Liver (tissue), 9 donors: ENCODE measurements around the gene SPATA16. TPM values are rescaled to one million over a fixed set of nuclear protein-coding genes. Genes with fewer than 3 reads are reported as not detected.
"Not testable (repeated sequence)": the region's sequence is repeated elsewhere in the genome, so short reads cannot be mapped to it uniquely, and the experiment has no call there.

Experiments used
- DNase-seq: peaks from one replicate; pipeline ENCODE4 v3.0.0-alpha.2; 2017; ENCODE audit warnings: low spot score
- H3K27ac ChIP-seq, 2 donors: one replicate each; pipeline ENCODE4 v1.7.0; 2013; ENCODE audit warnings: inconsistent platforms in 2 of 2, low read length in 2 of 2, control low read depth in 1 of 2, low read depth in 1 of 2, mild to moderate bottlenecking in 1 of 2
- H3K27me3 ChIP-seq, 4 donors: one replicate each; pipeline versions ENCODE4 v1.6.1 to v1.7.0; 2013; ENCODE audit warnings: low read length in 3 of 4, inconsistent platforms in 1 of 4, mild to moderate bottlenecking in 1 of 4, moderate library complexity in 1 of 4; ENCODE audit not compliant: control insufficient read depth in 4 of 4, insufficient read depth in 4 of 4
- H3K36me3 ChIP-seq, 4 donors: one replicate each; pipeline versions ENCODE4 v1.6.1 to v1.7.0; 2013; ENCODE audit warnings: low read length in 3 of 4, mild to moderate bottlenecking in 3 of 4, low read depth in 1 of 4, moderate library complexity in 1 of 4; ENCODE audit not compliant: control insufficient read depth in 4 of 4, insufficient read depth in 3 of 4
- H3K4me1 ChIP-seq, 4 donors: one replicate each; pipeline versions ENCODE4 v1.6.1 to v1.7.0; 2013; ENCODE audit warnings: low read length in 3 of 4, mild to moderate bottlenecking in 3 of 4, moderate library complexity in 1 of 4; ENCODE audit not compliant: control insufficient read depth in 4 of 4, insufficient read depth in 4 of 4
- H3K4me3 ChIP-seq, 3 donors: one replicate each; pipeline versions ENCODE4 v1.6.1 to v1.7.0; 2013; ENCODE audit warnings: low read length in 3 of 3, control low read depth in 1 of 3, low read depth in 1 of 3, mild to moderate bottlenecking in 1 of 3
- H3K9ac ChIP-seq, 2 donors: one replicate each; pipeline ENCODE4 v1.7.0; 2013; ENCODE audit warnings: low read length in 2 of 2, mild to moderate bottlenecking in 2 of 2, moderate library complexity in 2 of 2, control low read depth in 1 of 2, low read depth in 1 of 2
- H3K9me3 ChIP-seq, 4 donors: one replicate each; pipeline versions ENCODE4 v1.6.1 to v1.7.0; 2013; ENCODE audit warnings: low read length in 3 of 4; ENCODE audit not compliant: control insufficient read depth in 4 of 4
- ATF3 ChIP-seq: IDR thresholded peaks from 2 replicates; pipeline ENCODE4 v1.6.1; 2016; ENCODE audit warnings: antibody characterized with exemption
- CTCF ChIP-seq: fragments of 150-350 bp; IDR thresholded peaks from 2 replicates; pipeline ENCODE4 v1.5.1; 2017; ENCODE audit warnings: improper control_type of control experiment, low read depth, low read length; ENCODE audit not compliant: missing input control
- EGR1 ChIP-seq, 2 donors: IDR thresholded peaks; 2 replicates each; pipeline ENCODE4 v1.6.1; 2016 to 2018; ENCODE audit warnings: antibody characterized with exemption in 2 of 2, low read depth in 2 of 2
- FOXA1 ChIP-seq: IDR thresholded peaks from 2 replicates; pipeline ENCODE4 v1.6.1; 2016; ENCODE audit warnings: antibody characterized with exemption
- FOXA2 ChIP-seq: IDR thresholded peaks from 2 replicates; pipeline ENCODE4 v1.6.1; 2016; ENCODE audit warnings: antibody characterized with exemption
- GABPA ChIP-seq, 2 donors: IDR thresholded peaks in 1 of 2; conservative IDR thresholded peaks in 1 of 2; 2 replicates each; pipeline ENCODE4 v1.6.1; 2016; ENCODE audit warnings: antibody characterized with exemption in 2 of 2, mild to moderate bottlenecking in 1 of 2, moderate library complexity in 1 of 2
- HNF4A ChIP-seq, 2 donors: conservative IDR thresholded peaks; 2 replicates each; pipeline ENCODE4 v1.6.1; 2016; ENCODE audit warnings: antibody characterized with exemption in 2 of 2, mild to moderate bottlenecking in 2 of 2
- HNF4G ChIP-seq: IDR thresholded peaks from 2 replicates; pipeline ENCODE4 v1.6.1; 2016; ENCODE audit warnings: antibody characterized with exemption
- JUND ChIP-seq, 2 donors: IDR thresholded peaks; 2 replicates each; pipeline ENCODE4 v1.6.1; 2016; ENCODE audit warnings: antibody characterized with exemption in 2 of 2
- MAX ChIP-seq: IDR thresholded peaks from 2 replicates; pipeline ENCODE4 v1.6.1; 2016; ENCODE audit warnings: antibody characterized with exemption
- NR2F2 ChIP-seq: IDR thresholded peaks from 2 replicates; pipeline ENCODE4 v1.6.1; 2016; ENCODE audit warnings: antibody characterized with exemption
- RAD21 ChIP-seq, 2 donors: IDR thresholded peaks; 2 replicates each; pipeline ENCODE4 v1.6.1; 2016; ENCODE audit warnings: antibody characterized with exemption in 2 of 2, mild to moderate bottlenecking in 2 of 2
- REST ChIP-seq: IDR thresholded peaks from 2 replicates; pipeline ENCODE4 v1.6.1; 2016; ENCODE audit warnings: antibody characterized with exemption, mild to moderate bottlenecking
- RXRA ChIP-seq, 2 donors: IDR thresholded peaks; 2 replicates each; pipeline ENCODE4 v1.6.1; 2017 to 2018; ENCODE audit warnings: antibody characterized with exemption in 2 of 2, mild to moderate bottlenecking in 1 of 2
- SP1 ChIP-seq: IDR thresholded peaks from 2 replicates; pipeline ENCODE4 v1.6.1; 2018; ENCODE audit warnings: antibody characterized with exemption, mild to moderate bottlenecking
- TAF1 ChIP-seq: conservative IDR thresholded peaks from 2 replicates; pipeline ENCODE4 v1.6.1; 2016; ENCODE audit warnings: antibody characterized with exemption, mild to moderate bottlenecking
- YY1 ChIP-seq: IDR thresholded peaks from 2 replicates; pipeline ENCODE4 v1.6.1; 2016; ENCODE audit warnings: antibody characterized with exemption, mild to moderate bottlenecking
- ZBTB33 ChIP-seq: IDR thresholded peaks from 2 replicates; pipeline ENCODE4 v1.6.1; 2016; ENCODE audit warnings: antibody characterized with exemption
- WGBS: extraction: QIAGEN DNeasy Blood & Tissue Kit; methylation state at CpG from one replicate; pipeline ENCODE4 v1.1.7; 2013; 5-methylcytosine and 5-hydroxymethylcytosine counted together
- polyA plus RNA-seq, 2 donors: library from polyadenylated mRNA; stranded (reverse) in 1 of 2; unstranded in 1 of 2; fragments of 200-250 nt in 1 of 2; fragments of >200 nt in 1 of 2; fragmentation: Nextera tagmentation in 1 of 2; extraction: Ambion mirVana in 1 of 2; gene quantifications; one replicate each; pipeline versions ENCODE4 v1.2.1 to v1.2.3, GENCODE V29; 2013 to 2015
- total RNA-seq, 2 donors: library from RNA; depleted of rRNA; stranded (reverse); fragments of >200 nt; gene quantifications; one replicate each; pipeline ENCODE4 v1.2.3, GENCODE V29; 2014
- donor health status: healthy.
- donor health status: healthy.
- donor health status: healthy.
- donor health status: healthy.
- donor health status: healthy.

Gene SPATA16
- total and polyA plus RNA-seq, 4 donors, result not detected

GRCh38 chr3:172968646-172969045 lies 172.4 kb downstream of the SPATA16 start:
- 74% methylated on average over 2 of the region's 2 CpGs for WGBS
- no peaks in the 10 kb centered on the region for H3K36me3 ChIP-seq
- no peaks in the 10 kb centered on the region for H3K9me3 ChIP-seq
- H3K9ac ChIP-seq, result no peak overlapping the region
- no peak overlapping the region for H3K27ac ChIP-seq
- TF ChIP-seq CTCF, result no peak
- no peak for TF ChIP-seq ATF3
- TF ChIP-seq RAD21 (IDR thresholded peaks at IDR 0.05), result no peak
- no peak for TF ChIP-seq YY1
- TF ChIP-seq HNF4A (conservative IDR thresholded peaks at IDR 0.05), result no peak
- no peak for TF ChIP-seq MAX
- no peak for TF ChIP-seq EGR1 (IDR thresholded peaks at IDR 0.05; ENCODE audit: low read depth in 2 of 2)
- no peak for TF ChIP-seq TAF1
- TF ChIP-seq HNF4G, result no peak
- no peak for TF ChIP-seq JUND (IDR thresholded peaks at IDR 0.05)
- TF ChIP-seq RXRA (IDR thresholded peaks at IDR 0.05), result no peak
- no peak overlapping the region for H3K4me3 ChIP-seq
- H3K27me3 ChIP-seq, result no peaks in the 10 kb centered on the region
- no peak for DNase-seq
- H3K4me1 ChIP-seq, result no peaks in the 10 kb centered on the region

GRCh38 chr3:172965256-172965655 lies 175.8 kb downstream of the SPATA16 start:
- H3K4me3 ChIP-seq, result no peak overlapping the region
- no peaks in the 10 kb centered on the region for H3K27me3 ChIP-seq
- H3K9ac ChIP-seq, result no peak overlapping the region
- WGBS, result 70% methylated on average over 2 of the region's 2 CpGs
- no peak for DNase-seq
- TF ChIP-seq SP1 (no peak), ZBTB33 (no peak), ATF3 (no peak), EGR1 (IDR thresholded peaks at IDR 0.05; ENCODE audit: low read depth in 2 of 2) (no peak), FOXA2 (no peak), RXRA (IDR thresholded peaks at IDR 0.05) (no peak), YY1 (no peak), RAD21 (IDR thresholded peaks at IDR 0.05) (no peak), TAF1 (no peak), GABPA (IDR thresholded peaks at IDR 0.05 in 1 of 2, conservative IDR thresholded peaks at IDR 0.05 in 1 of 2) (no peak), NR2F2 (no peak), HNF4A (conservative IDR thresholded peaks at IDR 0.05) (no peak), HNF4G (no peak), MAX (no peak), FOXA1 (no peak), JUND (IDR thresholded peaks at IDR 0.05) (no peak), CTCF (no peak), REST (no peak)
- no peak overlapping the region for H3K27ac ChIP-seq
- H3K9me3 ChIP-seq, result no peaks in the 10 kb centered on the region
- H3K36me3 ChIP-seq, result no peaks in the 10 kb centered on the region
- H3K4me1 ChIP-seq, result no peaks in the 10 kb centered on the region

- not testable (repeated sequence) for H3K27me3 ChIP-seq, H3K4me3 ChIP-seq, H3K27ac ChIP-seq, DNase-seq, H3K9me3 ChIP-seq, H3K36me3 ChIP-seq, H3K4me1 ChIP-seq, H3K9ac ChIP-seq
- 78% methylated on average over 3 of the region's 3 CpGs for WGBS
Observed at GRCh38 chr3:172960626-172961182, 180.3 kb downstream of the SPATA16 start.
